Body of pancreas (tissue), 4 donors: ENCODE results near the gene CACNA1G. TPM values are rescaled to one million over a fixed set of nuclear protein-coding genes. Genes with fewer than 3 reads are reported as not detected.

ENCODE experiments used
- ATAC-seq: fragments of 150-250 bp; one replicate; pipeline ENCODE4 v1.9.1; 2016
- DNase-seq, 4 donors: peaks; one replicate each; pipeline ENCODE4 v3.0.0-alpha.2; 2019
- H3K27ac ChIP-seq, 4 donors: fragments of 200-600 bp; sonication (generic); 1 replicate in 3 of 4; 2 replicates in 1 of 4; pipeline versions ENCODE4 v1.5.1 to v1.6.1; 2016 to 2019; ENCODE audit warnings: mild to moderate bottlenecking in 1 of 4, mixed read lengths in 1 of 4, moderate library complexity in 1 of 4
- H3K27me3 ChIP-seq, 2 donors: fragments of 200-600 bp; sonication (generic); one replicate each; pipeline ENCODE4 v1.6.0; 2016; ENCODE audit warnings: mild to moderate bottlenecking in 1 of 2
- H3K36me3 ChIP-seq, 2 donors: fragments of 200-600 bp; sonication (generic); replicated peaks in 1 of 2; 2 replicates each; pipeline ENCODE4 v1.5.1; 2016; ENCODE audit warnings: low read depth in 2 of 2; ENCODE audit not compliant: insufficient read depth in 1 of 2
- H3K4me1 ChIP-seq: fragments of 200-600 bp; sonication (generic); one replicate; pipeline ENCODE4 v1.6.0; 2016
- H3K4me3 ChIP-seq, 2 donors: fragments of 200-600 bp; sonication (generic); 1 replicate in 1 of 2; 2 replicates in 1 of 2; pipeline ENCODE4 v1.5.1; 2016 to 2019
- H3K9me3 ChIP-seq, 3 donors: fragments of 200-600 bp; sonication (generic); 1 replicate in 2 of 3; 2 replicates in 1 of 3; pipeline ENCODE4 v1.5.1; 2016
- POLR2A ChIP-seq, 3 donors: fragments of 450-650 bp; IDR thresholded peaks; one replicate each; pipeline ENCODE4 v1.6.1; 2016; ENCODE audit warnings: antibody characterized with exemption in 3 of 3, mild to moderate bottlenecking in 2 of 3
- WGBS, 2 donors: methylation state at CpG; one replicate each; pipeline ENCODE4 v1.1.5; 2017; 5-methylcytosine and 5-hydroxymethylcytosine counted together
- intact Hi-C: fragments of 100-400 bp; cut with DNase I; formaldehyde crosslinking; loops from one replicate; pipeline ENCODE4 v1.15.1; 2023
- total RNA-seq, 2 donors: library from RNA; depleted of rRNA; stranded (reverse); fragments of >200 nt; gene quantifications; one replicate each; pipeline ENCODE4 v1.1.0, GENCODE V29; 2016
- TF ChIP-seq, protein P1 (sequence below), 7 experiments: fragments of 450-650 bp in 4 of 7; fragments of 200-600 bp in 3 of 7; sonication (generic) in 3 of 7; IDR thresholded peaks; one replicate each; pipeline ENCODE4 v1.5.1; 2016 to 2019; ENCODE audit warnings: antibody characterized with exemption in 7 of 7

Gene CACNA1G
- total RNA-seq, 2 donors from 2014 or later = 0.26 to 0.33 TPM

GRCh38 chr17:50541402-50541715 lies 19.2 kb upstream of the CACNA1G start:
- 64 to 79% methylated on average over 4 to 9 of the region's 9 CpGs for WGBS, 2 donors
- ATAC-seq = no peak
- DNase-seq = no peak

GRCh38 chr17:50541716-50542688 lies 18.5 kb upstream of the CACNA1G start:
- ATAC-seq (peak; percentile 75), DNase-seq (peak; percentile 87 to 90 (median 88))
- TF ChIP-seq, protein P1, sequence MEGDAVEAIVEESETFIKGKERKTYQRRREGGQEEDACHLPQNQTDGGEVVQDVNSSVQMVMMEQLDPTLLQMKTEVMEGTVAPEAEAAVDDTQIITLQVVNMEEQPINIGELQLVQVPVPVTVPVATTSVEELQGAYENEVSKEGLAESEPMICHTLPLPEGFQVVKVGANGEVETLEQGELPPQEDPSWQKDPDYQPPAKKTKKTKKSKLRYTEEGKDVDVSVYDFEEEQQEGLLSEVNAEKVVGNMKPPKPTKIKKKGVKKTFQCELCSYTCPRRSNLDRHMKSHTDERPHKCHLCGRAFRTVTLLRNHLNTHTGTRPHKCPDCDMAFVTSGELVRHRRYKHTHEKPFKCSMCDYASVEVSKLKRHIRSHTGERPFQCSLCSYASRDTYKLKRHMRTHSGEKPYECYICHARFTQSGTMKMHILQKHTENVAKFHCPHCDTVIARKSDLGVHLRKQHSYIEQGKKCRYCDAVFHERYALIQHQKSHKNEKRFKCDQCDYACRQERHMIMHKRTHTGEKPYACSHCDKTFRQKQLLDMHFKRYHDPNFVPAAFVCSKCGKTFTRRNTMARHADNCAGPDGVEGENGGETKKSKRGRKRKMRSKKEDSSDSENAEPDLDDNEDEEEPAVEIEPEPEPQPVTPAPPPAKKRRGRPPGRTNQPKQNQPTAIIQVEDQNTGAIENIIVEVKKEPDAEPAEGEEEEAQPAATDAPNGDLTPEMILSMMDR (IDR thresholded peaks at IDR 0.05) = peak in 4 of 7 experiments; percentile 4 to 27 (median 6)
- peak; percentile 48 to 55 (median 49) for TF ChIP-seq POLR2A (IDR thresholded peaks at IDR 0.05)
- intact Hi-C loops = no loop called here
- Histone ChIP-seq H3K27me3 (no peaks in the 10 kb centered on the region), H3K27ac (peak overlapping the region; percentile 71 to 92 (median 87)), H3K36me3 (peaks cover 5 to 8% of the 10 kb centered on the region in 2 donors), H3K4me1 (peaks cover 71% of the 10 kb centered on the region), H3K4me3 (peak overlapping the region in 1 of 2 donors; percentile 3), H3K9me3 (no peaks in the 10 kb centered on the region)
- WGBS, 2 donors = 2 to 4% methylated on average over 13 to 80 of the region's 82 CpGs

More at GRCh38 chr17:50541402-50541715, 19.2 kb upstream of the CACNA1G start:
- TF ChIP-seq POLR2A (IDR thresholded peaks at IDR 0.05) = no peak
- TF ChIP-seq, protein P1 (IDR thresholded peaks at IDR 0.05) = no peak
- no peak overlapping the region for H3K4me3 ChIP-seq
- no peaks in the 10 kb centered on the region for H3K27me3 ChIP-seq
- peaks cover 5 to 8% of the 10 kb centered on the region in 2 donors for H3K36me3 ChIP-seq
- peak overlapping the region; percentile 71 to 92 (median 87) for H3K27ac ChIP-seq
- no peaks in the 10 kb centered on the region for H3K9me3 ChIP-seq
- H3K4me1 ChIP-seq = peaks cover 71% of the 10 kb centered on the region
- intact Hi-C loops = no loop called here

DNA sequence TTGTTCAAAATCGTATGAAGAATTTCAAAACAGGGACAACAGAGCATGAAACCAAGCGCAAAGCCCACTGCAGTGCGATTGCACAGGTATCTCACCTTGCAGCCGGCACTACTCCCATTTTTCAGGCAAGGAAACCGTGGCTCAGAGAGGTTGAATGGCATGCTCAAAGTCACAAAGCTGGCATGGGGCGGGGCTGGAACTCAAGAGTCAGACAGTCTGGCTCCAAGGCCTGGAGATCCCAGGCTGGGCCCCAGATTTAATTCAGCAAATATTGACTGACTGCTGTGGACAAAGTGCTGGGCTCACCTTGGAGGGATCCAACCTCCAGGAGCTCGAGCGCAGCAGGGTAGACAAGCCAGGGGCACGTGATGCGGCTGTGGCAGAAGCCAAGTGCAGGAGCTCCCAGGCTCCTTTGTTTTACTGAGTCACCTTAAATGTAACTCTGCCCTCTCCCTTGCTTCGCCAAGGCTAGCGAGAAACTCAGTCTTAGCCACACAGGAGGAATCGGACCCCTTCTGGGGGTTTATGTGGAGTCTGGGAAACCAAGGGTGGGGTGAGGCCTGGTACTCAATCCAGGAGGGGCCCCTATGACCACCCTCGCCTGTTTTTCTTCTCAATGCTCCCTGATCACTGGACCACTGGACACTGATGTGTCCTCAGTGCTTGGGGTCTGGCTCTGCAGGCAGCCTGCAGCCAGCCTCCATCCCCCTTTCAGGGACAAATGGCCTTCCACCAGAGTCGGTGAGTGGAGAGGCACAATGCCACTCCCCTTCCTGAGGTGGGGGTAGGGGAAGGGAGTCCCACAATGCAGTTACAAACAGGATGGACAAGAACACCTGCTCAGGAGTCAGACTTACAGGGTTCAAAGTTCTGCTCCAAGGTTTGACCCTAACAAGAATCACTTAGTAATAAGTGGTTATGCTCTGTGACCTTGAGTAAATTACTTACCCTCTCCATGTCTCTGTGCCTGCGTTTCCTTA lies 17.4 kb upstream of the CACNA1G start:
- peak in 1 of 3 donors; percentile 1 for TF ChIP-seq POLR2A (IDR thresholded peaks at IDR 0.05)
- TF ChIP-seq, protein P1 (IDR thresholded peaks at IDR 0.05) = no peak
- ATAC-seq (peak; percentile 81), DNase-seq (peak; percentile 92 to 97 (median 96))
- H3K4me1 ChIP-seq = peaks cover 72% of the 10 kb centered on the region
- no peaks in the 10 kb centered on the region for H3K9me3 ChIP-seq
- 26 to 30% methylated on average over 14 to 16 of the region's 16 CpGs for WGBS, 2 donors
- H3K27me3 ChIP-seq = no peaks in the 10 kb centered on the region
- H3K4me3 ChIP-seq = no peak overlapping the region
- H3K36me3 ChIP-seq = peaks cover 3% of the 10 kb centered on the region in 2 donors
- intact Hi-C loops = no loop called here
- H3K27ac ChIP-seq = peak overlapping the region; percentile 71 to 92 (median 87)

GRCh38 chr17:50544516-50544915 lies 16.0 kb upstream of the CACNA1G start:
- TF ChIP-seq, protein P1 (IDR thresholded peaks at IDR 0.05) = no peak
- no peak for TF ChIP-seq POLR2A (IDR thresholded peaks at IDR 0.05)
- Histone ChIP-seq H3K4me3 (no peak overlapping the region), H3K36me3 (peaks cover 0 to 3% of the 10 kb centered on the region in 2 donors), H3K27me3 (no peaks in the 10 kb centered on the region), H3K27ac (no peak overlapping the region), H3K9me3 (no peaks in the 10 kb centered on the region), H3K4me1 (peaks cover 69% of the 10 kb centered on the region)
- ATAC-seq (no peak), DNase-seq (no peak)
- WGBS, 2 donors = 70 to 83% methylated on average over 7 of the region's 7 CpGs
- intact Hi-C loops = no loop called here
